HL-60 (cell line): ENCODE measurements around the gene IZUMO4.

Experiments
- POLR2AphosphoS5 ChIP-seq: IDR thresholded peaks from 2 replicates; pipeline ENCODE4 v1.6.1; 2012; ENCODE audit warnings: low read depth
- TF ChIP-seq, protein P1 (sequence below): IDR thresholded peaks from one replicate; pipeline ENCODE4 v1.5.1; 2011; ENCODE audit warnings: low read length, control low read depth, inconsistent platforms; ENCODE audit not compliant: insufficient read depth

GRCh38 chr19:2057484-2058469 is 38.9 kb upstream of the IZUMO4 start:
- TF ChIP-seq, protein P1, sequence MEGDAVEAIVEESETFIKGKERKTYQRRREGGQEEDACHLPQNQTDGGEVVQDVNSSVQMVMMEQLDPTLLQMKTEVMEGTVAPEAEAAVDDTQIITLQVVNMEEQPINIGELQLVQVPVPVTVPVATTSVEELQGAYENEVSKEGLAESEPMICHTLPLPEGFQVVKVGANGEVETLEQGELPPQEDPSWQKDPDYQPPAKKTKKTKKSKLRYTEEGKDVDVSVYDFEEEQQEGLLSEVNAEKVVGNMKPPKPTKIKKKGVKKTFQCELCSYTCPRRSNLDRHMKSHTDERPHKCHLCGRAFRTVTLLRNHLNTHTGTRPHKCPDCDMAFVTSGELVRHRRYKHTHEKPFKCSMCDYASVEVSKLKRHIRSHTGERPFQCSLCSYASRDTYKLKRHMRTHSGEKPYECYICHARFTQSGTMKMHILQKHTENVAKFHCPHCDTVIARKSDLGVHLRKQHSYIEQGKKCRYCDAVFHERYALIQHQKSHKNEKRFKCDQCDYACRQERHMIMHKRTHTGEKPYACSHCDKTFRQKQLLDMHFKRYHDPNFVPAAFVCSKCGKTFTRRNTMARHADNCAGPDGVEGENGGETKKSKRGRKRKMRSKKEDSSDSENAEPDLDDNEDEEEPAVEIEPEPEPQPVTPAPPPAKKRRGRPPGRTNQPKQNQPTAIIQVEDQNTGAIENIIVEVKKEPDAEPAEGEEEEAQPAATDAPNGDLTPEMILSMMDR, result no peak
- no peak for TF ChIP-seq POLR2AphosphoS5
